Ovary (tissue), 9 donors: ENCODE results near the gene PCDHGA1. TPM values are rescaled to one million over a fixed set of nuclear protein-coding genes. Genes with fewer than 3 reads are reported as not detected.

Experiments
- DNase-seq, 5 donors: peaks; one replicate each; pipeline ENCODE4 v3.0.0-alpha.2; 2019 to 2020
- H3K27ac ChIP-seq, 2 donors: fragments of 200-600 bp; one replicate each; pipeline versions ENCODE4 v1.5.1 to v1.8.0; 2019 to 2022
- H3K27me3 ChIP-seq: fragments of 200-600 bp; one replicate; pipeline ENCODE4 v1.8.0; 2022
- H3K36me3 ChIP-seq: fragments of 200-600 bp; sonication (generic); one replicate; pipeline ENCODE4 v1.5.1; 2019
- H3K4me1 ChIP-seq: one replicate; pipeline ENCODE4 v1.8.1; 2013; ENCODE audit warnings: mild to moderate bottlenecking, moderate library complexity; ENCODE audit not compliant: insufficient read depth
- H3K4me3 ChIP-seq: fragments of 200-600 bp; sonication (generic); one replicate; pipeline ENCODE4 v1.5.1; 2017
- H3K9me3 ChIP-seq, 2 donors: fragments of 200-600 bp in 1 of 2; sonication (generic) in 1 of 2; one replicate each; pipeline versions ENCODE4 v1.5.1 to v1.8.1; 2013 to 2019; ENCODE audit warnings: mild to moderate bottlenecking in 1 of 2, moderate library complexity in 1 of 2
- EP300 ChIP-seq: sonication (generic); formaldehyde crosslinking; IDR thresholded peaks from one replicate; pipeline ENCODE4 v1.6.1; 2017; ENCODE audit warnings: antibody characterized with exemption
- POLR2A ChIP-seq: fragments of 450-650 bp; IDR thresholded peaks from one replicate; pipeline ENCODE4 v1.6.1; 2017; ENCODE audit warnings: antibody characterized with exemption, mild to moderate bottlenecking, moderate library complexity
- WGBS, 3 donors: extraction: QIAGEN DNeasy Blood & Tissue Kit in 1 of 3; methylation state at CpG; one replicate each; pipeline versions ENCODE4 v1.1.5 to v1.1.7; 2013 to 2017; 5-methylcytosine and 5-hydroxymethylcytosine counted together
- intact Hi-C, 4 donors: fragments of 100-400 bp; cut with DNase I; formaldehyde crosslinking; loops; one replicate each; pipeline versions ENCODE4 v1.11.0 to v1.15.1; 2022 to 2023
- polyA plus RNA-seq, 2 donors: library from polyadenylated mRNA; stranded (reverse); fragments of 200-250 nt in 1 of 2; fragments of 350-450 nt in 1 of 2; fragmentation: Illumina TruSeq in 1 of 2; extraction: RNeasy Lipid Tissue Mini Kit (QIAGEN cat#74804) in 1 of 2; gene quantifications; one replicate each; pipeline ENCODE4 v1.2.3, GENCODE V29; 2013 to 2014
- total RNA-seq, 7 donors: library from RNA; depleted of rRNA in 2 of 7; stranded (reverse); fragments of >200 nt in 2 of 7; fragmentation: NEBNext Ultra II Directional in 3 of 7; extraction: Animal tissue kit (Norgen Biotek cat#: 25700) in 3 of 7; gene quantifications; one replicate each; pipeline versions ENCODE4 v1.1.0 to v1.2.4, GENCODE V29; 2016 to 2023
- TF ChIP-seq, protein P1 (sequence below), 3 donors: fragments of 450-650 bp in 2 of 3; fragments of 200-600 bp in 1 of 3; IDR thresholded peaks; one replicate each; pipeline versions ENCODE4 v1.5.1 to v1.8.0; 2016 to 2022; ENCODE audit warnings: antibody characterized with exemption in 3 of 3, mild to moderate bottlenecking in 1 of 3
- donor health status: DM: no; HTN: no; CAD: no; lungs with moderate emphysema.
- donor health status: DM: no; HTN: no; CAD: no.
- donor health status: Bipolar disorder and iron deficiency.
- donor health status: DM: yes; HTN: yes; CAD: no.
- donor health status: DM: no; HTN: no; CAD: no.
- donor health status: DM: yes; HTN: yes; CAD: no.

PCDHGA1 gene
- total and polyA plus RNA-seq, 9 donors: 0.29 to 2.8 (median 0.94) TPM

DNA sequence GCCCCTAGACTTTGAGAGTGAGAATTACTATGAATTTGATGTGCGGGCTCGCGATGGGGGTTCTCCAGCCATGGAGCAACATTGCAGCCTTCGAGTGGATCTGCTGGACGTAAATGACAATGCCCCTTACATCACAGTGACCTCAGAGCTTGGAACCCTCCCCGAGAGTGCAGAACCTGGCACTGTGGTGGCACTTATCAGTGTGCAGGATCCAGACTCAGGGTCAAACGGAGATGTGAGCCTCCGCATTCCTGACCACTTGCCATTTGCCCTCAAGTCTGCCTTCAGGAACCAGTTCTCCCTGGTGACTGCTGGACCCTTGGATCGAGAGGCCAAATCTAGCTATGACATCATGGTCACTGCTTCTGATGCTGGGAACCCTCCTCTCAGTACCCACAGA, 155.8 kb downstream of the PCDHGA1 start:
- WGBS, 3 donors: 92 to 94% (median 93%) methylated on average over 9 of the region's 9 CpGs
- H3K9me3 ChIP-seq: no peaks in the 10 kb centered on the region

DNA sequence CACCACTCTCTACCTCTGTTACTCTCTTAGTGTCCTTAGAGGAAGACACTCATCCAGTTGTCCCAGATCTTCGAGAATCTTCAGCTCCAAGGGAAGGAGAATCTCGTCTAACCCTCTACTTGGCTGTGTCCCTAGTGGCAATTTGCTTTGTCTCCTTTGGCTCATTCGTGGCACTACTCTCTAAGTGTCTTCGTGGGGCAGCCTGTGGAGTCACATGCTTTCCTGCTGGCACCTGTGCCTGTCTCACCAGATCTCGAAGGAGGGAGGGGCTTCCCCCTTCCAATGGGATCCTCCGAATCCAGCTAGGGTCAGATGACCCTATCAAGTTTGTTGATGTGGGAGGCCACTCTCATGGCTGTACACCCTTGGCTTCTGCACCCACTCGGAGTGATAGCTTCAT, 156.8 kb downstream of the PCDHGA1 start:
- DNase-seq: no peak
- TF ChIP-seq POLR2A: no peak
- no peak for TF ChIP-seq EP300
- TF ChIP-seq, protein P1, sequence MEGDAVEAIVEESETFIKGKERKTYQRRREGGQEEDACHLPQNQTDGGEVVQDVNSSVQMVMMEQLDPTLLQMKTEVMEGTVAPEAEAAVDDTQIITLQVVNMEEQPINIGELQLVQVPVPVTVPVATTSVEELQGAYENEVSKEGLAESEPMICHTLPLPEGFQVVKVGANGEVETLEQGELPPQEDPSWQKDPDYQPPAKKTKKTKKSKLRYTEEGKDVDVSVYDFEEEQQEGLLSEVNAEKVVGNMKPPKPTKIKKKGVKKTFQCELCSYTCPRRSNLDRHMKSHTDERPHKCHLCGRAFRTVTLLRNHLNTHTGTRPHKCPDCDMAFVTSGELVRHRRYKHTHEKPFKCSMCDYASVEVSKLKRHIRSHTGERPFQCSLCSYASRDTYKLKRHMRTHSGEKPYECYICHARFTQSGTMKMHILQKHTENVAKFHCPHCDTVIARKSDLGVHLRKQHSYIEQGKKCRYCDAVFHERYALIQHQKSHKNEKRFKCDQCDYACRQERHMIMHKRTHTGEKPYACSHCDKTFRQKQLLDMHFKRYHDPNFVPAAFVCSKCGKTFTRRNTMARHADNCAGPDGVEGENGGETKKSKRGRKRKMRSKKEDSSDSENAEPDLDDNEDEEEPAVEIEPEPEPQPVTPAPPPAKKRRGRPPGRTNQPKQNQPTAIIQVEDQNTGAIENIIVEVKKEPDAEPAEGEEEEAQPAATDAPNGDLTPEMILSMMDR (IDR thresholded peaks at IDR 0.05): no peak
- Histone ChIP-seq H3K27me3 (no peaks in the 10 kb centered on the region), H3K9me3 (no peaks in the 10 kb centered on the region), H3K36me3 (no peaks in the 10 kb centered on the region), H3K4me1 (no peaks in the 10 kb centered on the region), H3K27ac (no peak overlapping the region), H3K4me3 (no peak overlapping the region)
- intact Hi-C loops: no loop called here
- 89 to 92% (median 91%) methylated on average over 7 of the region's 7 CpGs for WGBS, 3 donors

More for the DNA sequence above, 155.8 kb downstream of the PCDHGA1 start:
- H3K4me3 ChIP-seq: no peak overlapping the region
- no peak for DNase-seq
- no peaks in the 10 kb centered on the region for H3K27me3 ChIP-seq
- TF ChIP-seq EP300 (no peak), POLR2A (no peak)
- TF ChIP-seq, protein P1 (IDR thresholded peaks at IDR 0.05): no peak
- intact Hi-C loops: no loop called here
- H3K27ac ChIP-seq: no peak overlapping the region
- no peaks in the 10 kb centered on the region for H3K36me3 ChIP-seq
- H3K4me1 ChIP-seq: no peaks in the 10 kb centered on the region

DNA sequence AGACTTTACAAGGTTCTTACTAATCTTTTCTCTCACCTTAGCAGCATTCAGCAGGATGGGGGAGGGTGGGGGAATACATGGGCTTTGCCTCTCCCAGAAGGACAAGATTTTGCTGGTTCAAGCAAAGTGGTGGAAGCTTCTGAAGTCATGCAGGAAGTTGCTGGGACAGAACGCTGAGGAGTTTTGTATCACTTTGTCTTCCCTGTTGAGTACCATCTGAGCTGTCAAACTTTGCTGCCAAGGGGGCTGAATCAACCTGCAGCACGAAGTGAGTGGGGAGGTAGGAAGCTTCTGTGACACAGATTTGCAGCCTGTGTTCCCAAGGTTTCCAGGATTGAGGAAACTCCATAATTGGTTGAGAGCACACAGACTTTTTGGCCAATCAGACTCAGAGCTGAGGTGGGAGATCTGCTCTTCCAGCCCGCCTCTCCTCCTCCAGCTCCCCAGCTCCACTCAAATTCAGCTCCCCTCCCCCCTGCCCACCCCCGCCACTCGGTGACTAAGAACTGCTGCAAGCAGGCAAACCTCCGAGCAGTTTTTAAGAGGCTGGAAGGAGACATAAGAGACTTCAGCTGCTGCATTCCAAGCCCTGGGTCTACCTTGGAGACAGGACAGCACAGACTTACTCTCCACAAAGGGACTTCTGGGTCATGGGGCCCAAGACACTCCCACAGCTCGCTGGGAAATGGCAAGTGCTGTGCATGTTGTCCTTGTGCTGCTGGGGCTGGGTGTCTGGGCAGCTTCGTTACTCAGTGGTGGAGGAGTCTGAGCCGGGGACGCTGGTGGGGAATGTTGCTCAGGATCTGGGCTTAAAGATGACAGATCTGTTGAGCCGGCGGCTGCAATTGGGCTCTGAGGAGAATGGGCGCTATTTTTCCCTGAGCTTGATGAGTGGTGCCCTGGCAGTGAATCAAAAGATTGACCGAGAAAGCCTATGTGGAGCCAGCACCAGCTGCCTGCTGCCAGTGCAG, 158.6 kb downstream of the PCDHGA1 start, which contains the start of gene PCDHGC5:
TSS of gene PCDHGC5 (plus strand) at position 491 of the 971 bp plus-strand sequence. CDS start at position 651, 160 bp downstream.
- no peak for DNase-seq
- Histone ChIP-seq H3K4me3 (no peak within 1 kb of the TSS), H3K36me3 (no peaks in the 10 kb centered on the region), H3K27ac (no peak within 1 kb of the TSS), H3K9me3 (no peaks in the 10 kb centered on the region), H3K4me1 (peaks cover 3% of the 10 kb centered on the region), H3K27me3 (no peaks in the 10 kb centered on the region)
- TF ChIP-seq POLR2A: no peak
- TF ChIP-seq, protein P1 (IDR thresholded peaks at IDR 0.05): no peak
- TF ChIP-seq EP300: no peak
- intact Hi-C loops: no loop called here
- 56 to 77% (median 72%) methylated on average over 14 of the region's 14 CpGs for whole genome bisulfite sequencing, 3 donors

DNA sequence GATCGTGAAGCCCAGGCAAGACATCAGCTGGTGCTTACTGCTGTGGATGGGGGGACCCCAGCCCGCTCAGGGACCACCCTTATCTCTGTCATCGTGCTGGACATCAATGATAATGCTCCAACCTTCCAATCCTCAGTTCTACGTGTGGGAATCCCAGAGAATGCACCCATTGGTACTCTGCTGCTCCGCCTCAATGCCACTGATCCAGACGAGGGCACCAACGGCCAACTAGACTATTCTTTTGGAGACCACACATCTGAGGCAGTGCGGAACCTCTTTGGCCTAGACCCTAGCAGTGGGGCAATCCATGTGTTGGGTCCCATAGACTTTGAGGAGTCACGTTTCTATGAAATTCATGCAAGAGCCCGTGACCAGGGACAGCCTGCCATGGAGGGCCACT, 159.5 kb downstream of the PCDHGA1 start:
- no peaks in the 10 kb centered on the region for H3K9me3 ChIP-seq

More for the DNA sequence above, 159.5 kb downstream of the PCDHGA1 start:
- Histone ChIP-seq H3K27me3 (no peaks in the 10 kb centered on the region), H3K27ac (no peak overlapping the region), H3K36me3 (no peaks in the 10 kb centered on the region), H3K4me3 (no peak overlapping the region), H3K4me1 (peaks cover 3% of the 10 kb centered on the region)
- DNase-seq: no peak
- WGBS, 3 donors: 90 to 95% (median 91%) methylated on average over 10 of the region's 10 CpGs
- TF ChIP-seq POLR2A: no peak
- no peak for TF ChIP-seq EP300
- TF ChIP-seq, protein P1 (IDR thresholded peaks at IDR 0.05): no peak
- intact Hi-C loops: no loop called here
